DND-41 (cell line): ENCODE measurements around the gene IL6R.
A peak's percentile ranks its signal among the peaks of the same experiment; 100 is the strongest.

ENCODE experiments used
- ATAC-seq: fragments of 200-7000 bp; cut with Tn5 transposase; 3 replicates; pipeline ENCODE4 v1.9.1; 2021; ENCODE audit warnings: low read depth; ENCODE audit not compliant: insufficient read depth
- DNase-seq: peaks from one replicate; pipeline ENCODE4 v3.0.0-alpha.2; 2020
- H2AFZ ChIP-seq: 2 replicates; pipeline ENCODE4 v1.6.0; 2012; ENCODE audit warnings: low read depth, low read length
- H3K27ac ChIP-seq: 2 replicates; pipeline ENCODE4 v1.5.1; 2012; ENCODE audit warnings: low read length, inconsistent platforms
- H3K27me3 ChIP-seq: fragments of 200-600 bp; sonication (generic); 2 replicates; pipeline ENCODE4 v1.6.0; 2012; ENCODE audit warnings: low read length, mild to moderate bottlenecking, inconsistent platforms; ENCODE audit not compliant: insufficient read depth, poor library complexity
- H3K36me3 ChIP-seq: 2 replicates; pipeline ENCODE4 v1.5.1; 2012; ENCODE audit warnings: low read length, inconsistent platforms; ENCODE audit not compliant: insufficient read depth
- H3K4me1 ChIP-seq: 2 replicates; pipeline ENCODE4 v1.5.1; 2012; ENCODE audit warnings: mild to moderate bottlenecking, low read length; ENCODE audit not compliant: insufficient read depth
- H3K4me2 ChIP-seq: 2 replicates; pipeline ENCODE4 v1.6.0; 2012; ENCODE audit warnings: mild to moderate bottlenecking, moderate library complexity, low read length, inconsistent platforms; ENCODE audit not compliant: insufficient read depth
- H3K4me3 ChIP-seq, 2 experiments: fragments of 200-600 bp in 1 of 2; shearing (Covaris generic) in 1 of 2; 2 replicates each; pipeline ENCODE4 v1.5.1; 2012 to 2016; ENCODE audit warnings: inconsistent platforms in 2 of 2, low read length in 2 of 2, mild to moderate bottlenecking in 2 of 2, low read depth in 1 of 2, moderate library complexity in 1 of 2
- H3K79me2 ChIP-seq: 2 replicates; pipeline ENCODE4 v1.6.0; 2012; ENCODE audit warnings: low read length, inconsistent platforms; ENCODE audit not compliant: insufficient read depth
- H3K9ac ChIP-seq: 2 replicates; pipeline ENCODE4 v1.6.0; 2012; ENCODE audit warnings: low read depth, mild to moderate bottlenecking, inconsistent platforms, low read length, moderate library complexity
- H3K9me3 ChIP-seq: 2 replicates; pipeline ENCODE4 v1.5.1; 2012; ENCODE audit warnings: low read length, moderate library complexity, mild to moderate bottlenecking, inconsistent platforms; ENCODE audit not compliant: insufficient read depth, severe bottlenecking
- H4K20me1 ChIP-seq: 2 replicates; pipeline ENCODE4 v1.6.0; 2012; ENCODE audit warnings: low read length; ENCODE audit not compliant: insufficient read depth
- EZH2 ChIP-seq: IDR thresholded peaks from 3 replicates; pipeline ENCODE4 v1.6.1; 2012; ENCODE audit warnings: borderline replicate concordance, low read depth, mild to moderate bottlenecking, moderate library complexity, low read length, inconsistent platforms; ENCODE audit not compliant: severe bottlenecking
- TF ChIP-seq, protein P1 (sequence below): IDR thresholded peaks from 2 replicates; pipeline ENCODE4 v1.5.1; 2012; ENCODE audit warnings: borderline replicate concordance, low read length, moderate library complexity, mild to moderate bottlenecking; ENCODE audit not compliant: poor library complexity, severe bottlenecking; ENCODE audit errors: extremely low read depth

Gene IL6R

DNA sequence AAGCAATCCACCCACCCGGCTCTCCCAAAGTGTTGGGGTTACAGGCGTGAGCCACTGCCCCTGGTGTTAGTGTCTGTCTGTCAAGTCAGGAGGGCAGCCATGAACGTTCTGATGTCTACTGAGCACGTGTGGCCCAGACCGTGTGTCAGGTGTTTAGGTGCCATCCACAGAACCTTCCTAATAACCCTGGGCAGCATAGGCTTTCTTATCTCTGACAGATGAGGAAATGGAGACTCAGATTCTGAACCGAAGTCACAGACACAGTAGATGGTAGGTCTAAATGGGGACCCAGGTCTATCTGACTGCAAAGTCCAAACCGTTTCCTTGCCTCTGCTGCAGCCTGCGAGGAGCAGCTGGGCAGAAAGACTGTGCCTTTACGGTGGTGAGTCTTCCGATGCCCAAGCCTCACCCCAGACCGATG, 622 bp upstream of the IL6R start:
- Histone ChIP-seq H3K4me3 (no peak overlapping the region), H3K36me3 (no peaks in the 10 kb centered on the region), H2AFZ (no peak overlapping the region), H3K27me3 (peaks cover 69% of the 10 kb centered on the region), H4K20me1 (peaks cover 25% of the 10 kb centered on the region; the same call in 1 of the 2 replicates), H3K9me3 (no peaks in the 10 kb centered on the region), H3K27ac (no peak overlapping the region), H3K4me1 (peaks cover 17% of the 10 kb centered on the region), H3K4me2 (no peak overlapping the region), H3K9ac (no peak overlapping the region), H3K79me2 (no peaks in the 10 kb centered on the region)
- no peak for DNase-seq
- TF ChIP-seq EZH2: no peak
- no peak for ATAC-seq

- peak overlapping the region; percentile 44; the same call in 1 of the 2 replicates for H3K4me2 ChIP-seq
- peaks cover 25% of the 10 kb centered on the region; the same call in 1 of the 2 replicates for H4K20me1 ChIP-seq
- H3K4me3 ChIP-seq: no peak overlapping the region
- no peak overlapping the region for H2AFZ ChIP-seq
- H3K4me1 ChIP-seq: peaks cover 17% of the 10 kb centered on the region
- no peaks in the 10 kb centered on the region for H3K36me3 ChIP-seq
- no peaks in the 10 kb centered on the region for H3K79me2 ChIP-seq
- no peaks in the 10 kb centered on the region for H3K9me3 ChIP-seq
- no peak for DNase-seq
- H3K27ac ChIP-seq: no peak overlapping the region
- H3K27me3 ChIP-seq: peaks cover 78% of the 10 kb centered on the region
- ATAC-seq: no peak
- peak; percentile 86 for TF ChIP-seq EZH2
- TF ChIP-seq, protein P1, sequence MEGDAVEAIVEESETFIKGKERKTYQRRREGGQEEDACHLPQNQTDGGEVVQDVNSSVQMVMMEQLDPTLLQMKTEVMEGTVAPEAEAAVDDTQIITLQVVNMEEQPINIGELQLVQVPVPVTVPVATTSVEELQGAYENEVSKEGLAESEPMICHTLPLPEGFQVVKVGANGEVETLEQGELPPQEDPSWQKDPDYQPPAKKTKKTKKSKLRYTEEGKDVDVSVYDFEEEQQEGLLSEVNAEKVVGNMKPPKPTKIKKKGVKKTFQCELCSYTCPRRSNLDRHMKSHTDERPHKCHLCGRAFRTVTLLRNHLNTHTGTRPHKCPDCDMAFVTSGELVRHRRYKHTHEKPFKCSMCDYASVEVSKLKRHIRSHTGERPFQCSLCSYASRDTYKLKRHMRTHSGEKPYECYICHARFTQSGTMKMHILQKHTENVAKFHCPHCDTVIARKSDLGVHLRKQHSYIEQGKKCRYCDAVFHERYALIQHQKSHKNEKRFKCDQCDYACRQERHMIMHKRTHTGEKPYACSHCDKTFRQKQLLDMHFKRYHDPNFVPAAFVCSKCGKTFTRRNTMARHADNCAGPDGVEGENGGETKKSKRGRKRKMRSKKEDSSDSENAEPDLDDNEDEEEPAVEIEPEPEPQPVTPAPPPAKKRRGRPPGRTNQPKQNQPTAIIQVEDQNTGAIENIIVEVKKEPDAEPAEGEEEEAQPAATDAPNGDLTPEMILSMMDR: peak; percentile 27
- H3K9ac ChIP-seq: no peak overlapping the region
These were observed 816 bp downstream of the IL6R start for GRCh38 chr1:154405747-154406571.

- no peak overlapping the region for H2AFZ ChIP-seq
- TF ChIP-seq, protein P1: no peak
- DNase-seq (no peak), ATAC-seq (no peak)
- no peak overlapping the region for H3K27ac ChIP-seq
- H4K20me1 ChIP-seq: peaks cover 25% of the 10 kb centered on the region; the same call in 1 of the 2 replicates
- no peaks in the 10 kb centered on the region for H3K79me2 ChIP-seq
- no peak overlapping the region for H3K4me2 ChIP-seq
- H3K36me3 ChIP-seq: no peaks in the 10 kb centered on the region
- no peak overlapping the region for H3K4me3 ChIP-seq
- peaks cover 76% of the 10 kb centered on the region for H3K27me3 ChIP-seq
- H3K4me1 ChIP-seq: peaks cover 17% of the 10 kb centered on the region
- H3K9me3 ChIP-seq: no peaks in the 10 kb centered on the region
- H3K9ac ChIP-seq: no peak overlapping the region
These were observed 1.4 kb downstream of the IL6R start for GRCh38 chr1:154406572-154406879.

GRCh38 chr1:154406886-154407197, 1.7 kb downstream of the IL6R start:
- no peak for ATAC-seq

More at GRCh38 chr1:154406886-154407197, 1.7 kb downstream of the IL6R start:
- Histone ChIP-seq H2AFZ (no peak overlapping the region), H3K4me1 (peaks cover 17% of the 10 kb centered on the region), H3K9me3 (no peaks in the 10 kb centered on the region), H3K4me2 (no peak overlapping the region), H3K27ac (no peak overlapping the region), H3K9ac (no peak overlapping the region), H4K20me1 (peaks cover 22% of the 10 kb centered on the region; the same call in 1 of the 2 replicates), H3K79me2 (no peaks in the 10 kb centered on the region), H3K36me3 (no peaks in the 10 kb centered on the region), H3K27me3 (peaks cover 73% of the 10 kb centered on the region), H3K4me3 (no peak overlapping the region)
- TF ChIP-seq EZH2: no peak
- TF ChIP-seq, protein P1: no peak
- DNase-seq: no peak
